MCF 10A (cell line): ENCODE measurements around the gene ACTR1B. TPM values are rescaled to one million over a fixed set of nuclear protein-coding genes. Genes with fewer than 3 reads are reported as not detected.
"Not testable (repeated sequence)": the region's sequence is repeated elsewhere in the genome, so short reads cannot be mapped to it uniquely, and the experiment has no call there.

Experiments
- BruUV-seq: library from RNA; stranded (reverse); fragments of 400-500 nt; replicated peaks from 2 replicates; lab custom pipeline; 2021; lab: Mats Ljungman, UMichigan
- CTCF ChIA-PET: fragments of 300-600 bp; sonication (Branson Sonifier 250); formaldehyde crosslinking; extraction: SDS; loops from one replicate; lab custom pipeline; 2021; ENCODE audit warnings: antibody characterized with exemption, inconsistent platforms; lab: Yijun Ruan, JAX
- POLR2A ChIA-PET: fragments of 300-600, 350-650 bp; sonication (Branson Sonifier 250); formaldehyde crosslinking; extraction: SDS; loops from one replicate; lab custom pipeline; 2020; ENCODE audit warnings: antibody characterized with exemption, inconsistent platforms; lab: Yijun Ruan, JAX
- DNase-seq: peaks from one replicate; pipeline ENCODE4 v3.0.0-alpha.2; 2018; ENCODE audit not compliant: unreplicated experiment
- H3K27ac Mint-ChIP-seq: one replicate; pipeline ENCODE4 v1.8.0; 2022; ENCODE audit warnings: mild to moderate bottlenecking, low read depth, mixed read lengths; ENCODE audit not compliant: unreplicated experiment
- H3K27me3 Mint-ChIP-seq: one replicate; pipeline ENCODE4 v1.8.0; 2022; ENCODE audit warnings: mixed read lengths; ENCODE audit not compliant: insufficient read depth, unreplicated experiment
- H3K36me3 Mint-ChIP-seq: one replicate; pipeline ENCODE4 v1.8.0; 2022; ENCODE audit warnings: mild to moderate bottlenecking, moderate library complexity, mixed read lengths; ENCODE audit not compliant: insufficient read depth, unreplicated experiment
- H3K4me1 Mint-ChIP-seq: one replicate; pipeline ENCODE4 v1.8.0; 2022; ENCODE audit warnings: mixed read lengths; ENCODE audit not compliant: insufficient read depth, unreplicated experiment
- H3K4me3 Mint-ChIP-seq: one replicate; pipeline ENCODE4 v1.8.0; 2022; ENCODE audit warnings: mild to moderate bottlenecking, moderate library complexity, mixed read lengths; ENCODE audit not compliant: unreplicated experiment
- H3K9me3 Mint-ChIP-seq: one replicate; pipeline ENCODE4 v1.8.0; 2022; ENCODE audit warnings: mixed read lengths; ENCODE audit not compliant: unreplicated experiment
- CTCF ChIP-seq: fragments of 200-600 bp; IDR thresholded peaks from one replicate; pipeline ENCODE4 v1.8.0; 2022; ENCODE audit warnings: antibody characterized with exemption, mild to moderate bottlenecking; ENCODE audit not compliant: unreplicated experiment
- intact Hi-C: fragments of 100-400 bp; cut with micrococcal nuclease; formaldehyde crosslinking; loops from 2 replicates; pipeline ENCODE4 v1.14.1; 2022
- total RNA-seq: library from RNA; stranded (reverse); gene quantifications from 2 replicates; pipeline ENCODE4 v1.2.3, GENCODE V29; 2022

The ACTR1B gene
- total RNA-seq, 1 experiment from 2014 or later, result 63.7 TPM

GRCh38 chr2:97695744-97696143 lies 31.9 kb upstream of the ACTR1B start:
- Mint-ChIP-seq H3K4me3 (no peak overlapping the region), H3K4me1 (peaks cover 14% of the 10 kb centered on the region), H3K27me3 (no peaks in the 10 kb centered on the region), H3K9me3 (no peaks in the 10 kb centered on the region), H3K27ac (no peak overlapping the region), H3K36me3 (no peaks in the 10 kb centered on the region)
- POLR2A ChIA-PET, result interaction anchor here (1.2 to 3.6 kb wide), 3 partner anchors 31 to 105 kb away, joined by 5 to 41 read pairs (median 20); partner anchors contain the start of genes ACTR1B, ANKRD36B and COX5B
- BruUV-seq, result no TSS peak
- CTCF ChIA-PET, result interaction anchor here (0.7 to 6.3 kb wide), 11 partner anchors 10 to 689 kb away, joined by 3 to 102 read pairs (median 8); partner anchors contain the start of gene ACTR1B
- no peak for DNase-seq
- intact Hi-C loops, result no loop called here
- no peak for TF ChIP-seq CTCF

GRCh38 chr2:97693476-97693875 lies 29.6 kb upstream of the ACTR1B start:
- intact Hi-C loops, result loop anchor here (1.0 kb wide), 1 partner anchor 29 kb away; the partner anchor contains the start of gene ACTR1B
- peak; percentile 25 for DNase-seq
- peaks cover 10% of the 10 kb centered on the region for H3K4me1 Mint-ChIP-seq

GRCh38 chr2:97691166-97691565 lies 27.3 kb upstream of the ACTR1B start:
- Mint-ChIP-seq H3K27ac (no peak overlapping the region), H3K36me3 (peaks cover 4% of the 10 kb centered on the region), H3K4me3 (no peak overlapping the region), H3K9me3 (no peaks in the 10 kb centered on the region), H3K4me1 (peaks cover 7% of the 10 kb centered on the region), H3K27me3 (no peaks in the 10 kb centered on the region)
- ChIA-PET POLR2A (no interaction called here), CTCF (interaction anchor here (0.6 to 1.2 kb wide), 3 partner anchors 9 to 1038 kb away, joined by 3 to 6 read pairs (median 4); partner anchors contain the start of gene ACTR1B)
- BruUV-seq, result no TSS peak
- no peak for TF ChIP-seq CTCF
- intact Hi-C loops, result no loop called here
- DNase-seq, result no peak

More at GRCh38 chr2:97693476-97693875, 29.6 kb upstream of the ACTR1B start:
- Mint-ChIP-seq H3K27ac (no peak overlapping the region), H3K9me3 (no peaks in the 10 kb centered on the region), H3K4me3 (no peak overlapping the region), H3K36me3 (no peaks in the 10 kb centered on the region), H3K27me3 (no peaks in the 10 kb centered on the region)
- no peak for TF ChIP-seq CTCF
- ChIA-PET CTCF (no interaction called here), POLR2A (no interaction called here)
- BruUV-seq, result no TSS peak

GRCh38 chr2:97688062-97688827 lies 24.4 kb upstream of the ACTR1B start:
- Mint-ChIP-seq H3K27ac (no peak overlapping the region), H3K9me3 (no peaks in the 10 kb centered on the region), H3K4me3 (no peak overlapping the region), H3K4me1 (peaks cover 7% of the 10 kb centered on the region), H3K36me3 (peaks cover 4% of the 10 kb centered on the region), H3K27me3 (no peaks in the 10 kb centered on the region)
- intact Hi-C loops, result no loop called here
- BruUV-seq, result no TSS peak
- no peak for TF ChIP-seq CTCF
- peak; percentile 7 for DNase-seq
- CTCF ChIA-PET, result interaction anchor here (0.6 to 1.5 kb wide), 2 partner anchors 11 to 97 kb away, joined by 3 read pairs; no protein-coding TSS in a partner anchor
- POLR2A ChIA-PET, result interaction anchor here (0.6 kb wide), 1 partner anchor 12 kb away, joined by 3 read pairs; no protein-coding TSS in a partner anchor

- DNase-seq, H3K4me3 Mint-ChIP-seq, H3K9me3 Mint-ChIP-seq, BruUV-seq, intact Hi-C loops, H3K27ac Mint-ChIP-seq, H3K27me3 Mint-ChIP-seq, POLR2A ChIA-PET, H3K36me3 Mint-ChIP-seq, H3K4me1 Mint-ChIP-seq: not testable (repeated sequence)
- CTCF ChIA-PET, result interaction anchor here (0.9 to 1.5 kb wide), 3 partner anchors 11 to 14 kb away, joined by 3 read pairs; no protein-coding TSS in a partner anchor
Measured at GRCh38 chr2:97687235-97687634, 23.4 kb upstream of the ACTR1B start.
